Gastrocnemius medialis (tissue), 4 donors: ENCODE results near the gene NDUFB8. TPM values are rescaled to one million over a fixed set of nuclear protein-coding genes. Genes with fewer than 3 reads are reported as not detected.

ENCODE experiments used
- ATAC-seq, 2 donors: fragments of 150-250 bp; one replicate each; pipeline ENCODE4 v1.9.1; 2016
- DNase-seq, 2 donors: peaks; one replicate each; pipeline ENCODE4 v3.0.0-alpha.2; 2019
- H3K27ac ChIP-seq, 4 donors: fragments of 200-600 bp; sonication (generic); 1 replicate in 1 of 4; 2 replicates in 3 of 4; pipeline ENCODE4 v1.5.1; 2016 to 2018; ENCODE audit warnings: mild to moderate bottlenecking in 2 of 4, moderate library complexity in 1 of 4
- H3K27me3 ChIP-seq, 3 donors: fragments of 200-600 bp; sonication (generic) in 2 of 3; 1 replicate in 1 of 3; 2 replicates in 2 of 3; pipeline versions ENCODE4 v1.5.1 to v1.6.0; 2016 to 2019; ENCODE audit warnings: mild to moderate bottlenecking in 1 of 3, moderate library complexity in 1 of 3
- H3K36me3 ChIP-seq, 2 donors: fragments of 200-600 bp; sonication (generic) in 1 of 2; one replicate each; pipeline ENCODE4 v1.5.1; 2017 to 2018
- H3K4me1 ChIP-seq, 2 donors: fragments of 200-600 bp; sonication (generic) in 1 of 2; one replicate each; pipeline ENCODE4 v1.5.1; 2016 to 2017; ENCODE audit warnings: mild to moderate bottlenecking in 2 of 2
- H3K4me3 ChIP-seq, 4 donors: fragments of 200-600 bp; sonication (generic) in 3 of 4; 1 replicate in 1 of 4; 2 replicates in 3 of 4; pipeline ENCODE4 v1.5.1; 2016 to 2019; ENCODE audit warnings: mild to moderate bottlenecking in 2 of 4
- H3K9me3 ChIP-seq, 3 donors: fragments of 200-600 bp; sonication (generic) in 2 of 3; 1 replicate in 1 of 3; 2 replicates in 2 of 3; pipeline ENCODE4 v1.5.1; 2016 to 2019
- CTCF ChIP-seq, 5 experiments: fragments of 450-650 bp in 3 of 5; fragments of 200-600 bp in 2 of 5; sonication (generic) in 2 of 5; IDR thresholded peaks in 4 of 5; conservative IDR thresholded peaks in 1 of 5; 1 replicate in 4 of 5; 2 replicates in 1 of 5; pipeline ENCODE4 v1.5.1; 2016 to 2019; ENCODE audit warnings: antibody characterized with exemption in 5 of 5, mild to moderate bottlenecking in 3 of 5, moderate library complexity in 3 of 5
- POLR2A ChIP-seq, 2 donors: fragments of 450-650 bp; IDR thresholded peaks; one replicate each; pipeline ENCODE4 v1.6.1; 2017; ENCODE audit warnings: antibody characterized with exemption in 2 of 2, mild to moderate bottlenecking in 2 of 2, moderate library complexity in 2 of 2
- in situ Hi-C, 4 donors: fragments of 200-750 bp; cut with MboI; loops; one replicate each; pipeline versions ENCODE4 v1.15.0 to v1.8.0; 2017; ENCODE audit warnings: low sequenced_read_pairs in 4 of 4
- intact Hi-C: fragments of 100-400 bp; cut with DNase I; formaldehyde crosslinking; loops from one replicate; pipeline ENCODE4 v1.15.1; 2023; ENCODE audit warnings: low total_unique reads
- total RNA-seq, 4 donors: library from RNA; depleted of rRNA; stranded (reverse); fragments of >200 nt; gene quantifications; one replicate each; pipeline versions ENCODE4 v1.1.0 to v1.2.3, GENCODE V29; 2016

The NDUFB8 gene
- total RNA-seq, 4 donors from 2014 or later: 170 to 229 (median 219) TPM

GRCh38 chr10:100509241-100509840 lies 20.3 kb downstream of the NDUFB8 start:
- in situ Hi-C loops (loop anchor here in 1 of 4 donors (25.0 kb wide), 1 partner anchor 172 kb away; the partner anchor contains the start of genes PKD2L1 and SCD), intact Hi-C loops (no loop called here)
- no peaks in the 10 kb centered on the region for H3K27me3 ChIP-seq
- H3K27ac ChIP-seq: no peak overlapping the region
- H3K9me3 ChIP-seq: no peaks in the 10 kb centered on the region
- peaks cover 0 to 23% of the 10 kb centered on the region in 2 donors for H3K36me3 ChIP-seq
- DNase-seq (no peak), ATAC-seq (no peak)
- TF ChIP-seq CTCF (IDR thresholded peaks at IDR 0.05 in 4 of 5, conservative IDR thresholded peaks at IDR 0.05 in 1 of 5) (no peak), POLR2A (IDR thresholded peaks at IDR 0.05) (no peak)
- H3K4me3 ChIP-seq: no peak overlapping the region
- H3K4me1 ChIP-seq: no peaks in the 10 kb centered on the region

GRCh38 chr10:100508691-100509150 lies 20.9 kb downstream of the NDUFB8 start:
- no peaks in the 10 kb centered on the region for H3K27me3 ChIP-seq
- in situ Hi-C loops: loop anchor here in 1 of 4 donors (25.0 kb wide), 1 partner anchor 171 kb away; the partner anchor contains the start of genes PKD2L1 and SCD
- H3K4me1 ChIP-seq: no peaks in the 10 kb centered on the region
- no peak overlapping the region for H3K27ac ChIP-seq
- intact Hi-C loops: no loop called here
- no peak overlapping the region for H3K4me3 ChIP-seq
- DNase-seq (no peak), ATAC-seq (peak; percentile 53 to 55)
- no peaks in the 10 kb centered on the region for H3K9me3 ChIP-seq
- TF ChIP-seq POLR2A (IDR thresholded peaks at IDR 0.05) (no peak), CTCF (IDR thresholded peaks at IDR 0.05 in 4 of 5, conservative IDR thresholded peaks at IDR 0.05 in 1 of 5) (peak; percentile 14 to 54 (median 37))
- peaks cover 0 to 23% of the 10 kb centered on the region in 2 donors for H3K36me3 ChIP-seq

GRCh38 chr10:100508266-100508665 lies 21.4 kb downstream of the NDUFB8 start:
- intact Hi-C loops: no loop called here
- in situ Hi-C loops: loop anchor here in 1 of 4 donors (25.0 kb wide), 1 partner anchor 171 kb away; the partner anchor contains the start of genes PKD2L1 and SCD
- no peak for DNase-seq
- Histone ChIP-seq H3K9me3 (no peaks in the 10 kb centered on the region), H3K4me3 (no peak overlapping the region), H3K36me3 (peaks cover 0 to 23% of the 10 kb centered on the region in 2 donors), H3K27me3 (no peaks in the 10 kb centered on the region), H3K27ac (no peak overlapping the region), H3K4me1 (no peaks in the 10 kb centered on the region)
- ATAC-seq: peak in 1 of 2 donors; percentile 15
- TF ChIP-seq POLR2A (IDR thresholded peaks at IDR 0.05) (no peak), CTCF (IDR thresholded peaks at IDR 0.05 in 4 of 5, conservative IDR thresholded peaks at IDR 0.05 in 1 of 5) (no peak)

- intact Hi-C loops (no loop called here), in situ Hi-C loops (loop anchor here in 1 of 4 donors (25.0 kb wide), 1 partner anchor 170 kb away; the partner anchor contains the start of genes PKD2L1 and SCD)
- H3K27ac ChIP-seq: no peak overlapping the region
- no peaks in the 10 kb centered on the region for H3K4me1 ChIP-seq
- ATAC-seq: no peak
- no peak overlapping the region for H3K4me3 ChIP-seq
- H3K27me3 ChIP-seq: no peaks in the 10 kb centered on the region
- DNase-seq: no peak
- TF ChIP-seq CTCF (IDR thresholded peaks at IDR 0.05 in 4 of 5, conservative IDR thresholded peaks at IDR 0.05 in 1 of 5) (no peak), POLR2A (IDR thresholded peaks at IDR 0.05) (no peak)
- H3K9me3 ChIP-seq: no peaks in the 10 kb centered on the region
- peaks cover 0 to 23% of the 10 kb centered on the region in 2 donors for H3K36me3 ChIP-seq
Observed at GRCh38 chr10:100507357-100507732, 22.3 kb downstream of the NDUFB8 start.
